Measurements from ENCODE around the gene NAA80.

Gene NAA80

GRCh38 chr3:50269460-50269859 is 29.7 kb downstream of the NAA80 start:
- no peak for TF ChIP-seq CTCF (IDR thresholded peaks at IDR 0.05; ENCODE audit: low read depth, low read length)
- H3K4me3 ChIP-seq (ENCODE audit: low read depth, low read length): peak overlapping the region; percentile 56

GRCh38 chr3:50268703-50269451 is 30.3 kb downstream of the NAA80 start, which contains the start of gene SEMA3B:
SEMA3B (plus strand) TSS chr3:50269147; CDS start chr3:50269241, 94 bp downstream.
- TF ChIP-seq CTCF (IDR thresholded peaks at IDR 0.05; ENCODE audit: low read depth, low read length): no peak
- H3K4me3 ChIP-seq (ENCODE audit: low read depth, low read length): peak within 1 kb of the TSS; percentile 56

- TF ChIP-seq CTCF (IDR thresholded peaks at IDR 0.05; ENCODE audit: low read depth, low read length): no peak
- no peak overlapping the region; the same call in 1 of the 2 replicates for H3K4me3 ChIP-seq (ENCODE audit: low read depth, low read length)
Observed at GRCh38 chr3:50268276-50268675, 30.9 kb downstream of the NAA80 start.

GRCh38 chr3:50267280-50267913 is 31.8 kb downstream of the NAA80 start:
- H3K4me3 ChIP-seq (ENCODE audit: low read depth, low read length): peak overlapping the region; percentile 59
- no peak for TF ChIP-seq CTCF (IDR thresholded peaks at IDR 0.05; ENCODE audit: low read depth, low read length)

- TF ChIP-seq CTCF (IDR thresholded peaks at IDR 0.05; ENCODE audit: low read depth, low read length): no peak
Observed at GRCh38 chr3:50266836-50267235, 32.4 kb downstream of the NAA80 start.

GRCh38 chr3:50266017-50266416 is 33.2 kb downstream of the NAA80 start:
- no peak for TF ChIP-seq CTCF (IDR thresholded peaks at IDR 0.05; ENCODE audit: low read depth, low read length)
- no peak overlapping the region for H3K4me3 ChIP-seq (ENCODE audit: low read depth, low read length)

More at GRCh38 chr3:50266836-50267235, 32.4 kb downstream of the NAA80 start:
- H3K4me3 ChIP-seq (ENCODE audit: low read depth, low read length): peak overlapping the region; percentile 59

GRCh38 chr3:50265571-50265970 is 33.6 kb downstream of the NAA80 start:
- no peak overlapping the region for H3K4me3 ChIP-seq (ENCODE audit: low read depth, low read length)
- TF ChIP-seq CTCF (IDR thresholded peaks at IDR 0.05; ENCODE audit: low read depth, low read length): no peak

Measured in WI38 (cell line).